SH-SY5Y (cell line): ENCODE results near the gene RND3.

Source experiments
- GATA2 ChIP-seq: IDR thresholded peaks from 2 replicates; pipeline ENCODE4 v1.6.1; 2011; ENCODE audit warnings: mild to moderate bottlenecking, low read depth, low read length
- GATA3 ChIP-seq: IDR thresholded peaks from 2 replicates; pipeline ENCODE4 v1.6.1; 2011; ENCODE audit warnings: low read depth, mild to moderate bottlenecking, low read length, moderate library complexity

RND3 gene

DNA sequence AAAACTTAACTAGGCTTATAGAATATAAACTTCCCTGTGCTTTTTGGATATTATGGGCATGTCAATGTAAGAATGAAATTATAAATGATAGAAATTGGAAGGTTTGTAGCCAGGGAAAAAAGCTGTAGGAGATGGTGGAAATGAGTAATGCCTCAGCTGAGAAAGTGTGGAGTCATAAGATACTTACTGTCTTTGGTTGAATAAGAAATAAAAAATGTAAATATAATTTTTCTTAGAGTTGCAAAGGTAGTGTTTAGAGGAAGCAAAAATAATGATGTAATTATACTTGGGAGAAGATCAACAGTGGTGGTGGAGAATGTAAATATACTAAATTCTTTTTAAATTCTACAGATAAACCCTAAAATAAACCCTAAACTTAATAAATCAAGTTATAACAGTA lies 26.2 kb upstream of the RND3 start:
- TF ChIP-seq GATA2 = no peak
- no peak for TF ChIP-seq GATA3

DNA sequence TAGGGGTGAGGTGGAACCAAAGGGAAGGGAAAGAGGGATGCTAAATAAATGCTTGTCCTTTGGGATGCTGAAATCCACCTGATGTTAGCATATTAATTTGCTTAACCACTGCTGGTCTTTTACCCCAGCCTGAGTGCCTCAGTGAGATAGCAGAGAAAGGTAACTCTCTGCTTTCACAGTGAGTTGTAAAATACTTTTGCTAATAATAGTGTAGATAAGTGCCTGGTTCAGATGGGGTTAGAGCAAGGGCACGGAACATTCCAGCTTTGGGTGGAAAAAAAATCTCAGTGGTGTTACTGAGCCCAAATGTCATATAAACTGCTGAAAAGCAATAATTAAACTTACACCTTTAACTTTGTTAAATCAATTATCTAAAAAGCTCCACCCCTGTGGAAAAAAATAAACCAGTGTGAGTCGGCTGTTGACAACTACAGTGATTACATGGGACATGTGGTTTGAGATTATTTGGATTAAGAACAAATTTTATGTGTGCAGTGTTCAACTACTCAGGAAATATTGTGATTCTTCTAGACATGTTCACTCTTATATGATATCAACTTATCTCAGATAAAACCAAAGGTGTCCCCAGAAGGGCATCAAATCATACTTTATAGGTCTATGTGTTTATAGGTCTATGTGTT lies 21.1 kb upstream of the RND3 start:
- TF ChIP-seq GATA2 (no peak), GATA3 (no peak)

DNA sequence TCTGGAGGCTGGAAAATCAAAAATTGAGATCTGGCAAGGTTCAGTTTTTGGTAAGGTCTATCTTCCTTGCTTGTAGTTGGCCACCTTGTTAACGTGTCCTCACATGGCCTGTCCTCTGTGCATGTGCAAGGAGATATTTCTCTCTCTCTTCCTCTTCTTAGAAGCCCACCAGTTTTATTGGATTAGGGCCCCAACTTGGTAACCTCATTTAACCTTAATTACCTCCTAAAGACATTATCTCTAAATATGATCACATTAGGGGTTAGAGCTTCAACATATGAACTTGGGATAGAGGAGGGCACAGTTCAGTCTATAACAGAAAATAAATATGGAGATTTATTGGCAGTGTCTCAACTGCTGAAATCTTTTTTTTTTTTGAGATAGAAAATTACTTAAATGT lies 19.6 kb upstream of the RND3 start:
- TF ChIP-seq GATA2 = no peak
- no peak for TF ChIP-seq GATA3

DNA sequence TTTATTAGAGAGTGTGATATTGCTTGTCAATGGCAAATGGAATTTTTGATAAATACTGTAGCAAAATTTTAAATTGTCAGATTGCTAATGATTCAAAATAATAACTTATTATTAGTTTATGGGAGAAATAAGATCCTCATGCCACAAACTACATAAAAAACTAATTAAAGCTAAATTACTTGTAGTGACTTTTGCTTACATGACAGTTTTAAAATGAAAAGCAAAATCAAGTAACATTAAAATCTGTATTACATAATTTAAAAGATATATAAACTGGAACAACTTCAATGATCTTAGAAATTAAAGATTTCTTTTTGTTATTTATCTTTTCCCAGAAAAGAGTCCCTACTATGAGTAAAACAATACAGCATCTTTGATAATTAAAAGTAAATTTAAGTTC lies 17.7 kb upstream of the RND3 start:
- no peak for TF ChIP-seq GATA2

DNA sequence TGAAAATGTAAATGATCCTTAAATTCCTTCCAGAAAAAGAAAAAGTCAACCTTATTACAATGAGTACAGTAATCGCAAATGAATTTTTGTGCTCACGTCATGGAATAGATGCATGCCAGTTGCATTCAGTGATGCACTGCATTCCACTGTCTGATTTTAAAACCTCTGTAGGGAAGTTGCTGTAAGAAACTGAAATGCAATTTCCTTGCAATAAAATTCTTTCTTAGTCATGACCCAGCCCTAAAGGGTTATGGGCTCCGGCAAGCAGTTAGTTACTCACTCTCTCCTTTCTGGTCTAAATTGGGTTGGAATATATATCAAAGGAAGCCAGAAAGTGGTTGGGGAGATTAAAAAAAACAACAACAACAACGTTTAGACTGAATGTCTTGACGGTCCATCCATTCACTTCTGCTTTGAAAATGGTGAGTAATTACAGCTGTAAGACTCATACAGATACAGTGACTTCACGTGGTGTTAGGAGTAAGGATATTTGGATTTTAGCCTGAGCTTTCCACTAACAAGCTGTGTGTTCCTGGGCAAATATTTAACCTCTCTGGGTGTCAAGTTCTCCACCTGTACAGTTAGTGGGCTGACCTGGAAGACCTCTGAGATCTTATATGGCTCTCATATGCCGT lies 8.6 kb upstream of the RND3 start:
- TF ChIP-seq GATA2 (no peak), GATA3 (no peak)

DNA sequence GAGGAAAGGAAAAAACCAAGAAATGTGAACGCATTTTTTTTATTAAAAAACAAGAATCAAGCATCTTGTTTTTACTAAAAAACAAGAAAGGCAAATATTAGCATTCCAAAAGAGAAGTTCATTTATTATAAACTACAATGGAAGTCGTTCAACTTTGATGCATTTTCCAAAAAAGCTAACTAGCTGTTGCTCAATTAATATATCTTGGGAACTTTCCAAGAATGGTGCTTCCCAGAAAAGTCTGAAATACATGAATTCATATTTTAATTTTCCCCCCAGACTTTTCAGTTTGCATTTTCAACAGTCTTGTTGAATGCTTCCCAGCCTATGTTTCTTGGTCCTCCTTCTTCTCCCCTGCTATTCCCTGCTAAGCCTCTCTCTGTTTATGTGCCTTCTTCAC lies 7.5 kb upstream of the RND3 start:
- no peak for TF ChIP-seq GATA3
- TF ChIP-seq GATA2 = no peak

DNA sequence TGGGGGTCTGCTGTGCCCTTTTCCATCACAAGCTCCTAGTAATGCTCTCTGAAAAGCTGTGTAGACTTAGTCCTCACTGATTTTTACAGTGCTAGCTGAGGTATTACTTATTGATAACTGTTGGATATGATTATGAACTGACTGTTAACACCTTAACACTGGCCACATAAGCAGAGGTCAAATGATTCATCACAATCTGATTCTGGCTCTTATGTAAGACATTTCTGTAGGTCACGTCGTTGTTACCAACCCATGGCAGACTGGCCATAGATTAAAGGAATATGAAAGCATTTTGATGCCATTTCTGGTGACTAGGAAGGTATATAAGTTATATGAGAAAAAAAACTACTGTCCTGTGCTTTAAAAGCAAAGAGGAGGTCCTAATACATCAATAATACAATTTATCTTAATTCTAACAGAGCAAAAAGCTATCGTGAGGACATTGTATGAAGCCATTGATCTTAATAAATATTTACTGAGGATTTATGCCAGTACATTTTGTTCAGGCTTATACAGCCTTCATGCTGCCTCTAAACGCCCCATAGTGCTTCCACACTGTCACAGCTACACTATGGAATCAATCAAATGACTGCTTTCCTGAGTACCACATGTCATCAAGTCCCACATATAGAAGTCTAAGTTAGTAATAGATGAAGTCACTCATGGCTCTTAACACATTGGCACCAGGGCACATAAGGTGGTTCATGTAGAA lies 6.9 kb upstream of the RND3 start:
- TF ChIP-seq GATA3 (no peak), GATA2 (no peak)

DNA sequence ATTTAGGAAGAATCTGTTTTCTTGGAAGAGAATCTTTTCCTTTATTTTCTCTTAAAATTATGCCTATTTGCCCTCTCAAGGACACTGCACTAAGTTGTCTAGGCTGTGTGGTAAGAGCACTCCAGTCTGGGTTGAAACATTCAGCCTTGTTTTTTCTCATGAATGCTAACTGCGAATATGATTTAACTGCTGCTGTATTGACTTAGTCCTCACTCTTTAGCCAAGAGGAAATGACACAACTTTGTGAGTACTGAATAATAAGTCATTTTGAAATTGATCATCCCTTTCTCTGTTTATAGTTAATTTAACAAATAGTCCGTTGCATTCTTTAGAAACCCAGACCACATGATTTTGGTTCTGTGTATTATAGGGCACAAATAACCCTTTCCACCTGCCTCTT lies 4.5 kb upstream of the RND3 start:
- no peak for TF ChIP-seq GATA2
- TF ChIP-seq GATA3 = no peak

DNA sequence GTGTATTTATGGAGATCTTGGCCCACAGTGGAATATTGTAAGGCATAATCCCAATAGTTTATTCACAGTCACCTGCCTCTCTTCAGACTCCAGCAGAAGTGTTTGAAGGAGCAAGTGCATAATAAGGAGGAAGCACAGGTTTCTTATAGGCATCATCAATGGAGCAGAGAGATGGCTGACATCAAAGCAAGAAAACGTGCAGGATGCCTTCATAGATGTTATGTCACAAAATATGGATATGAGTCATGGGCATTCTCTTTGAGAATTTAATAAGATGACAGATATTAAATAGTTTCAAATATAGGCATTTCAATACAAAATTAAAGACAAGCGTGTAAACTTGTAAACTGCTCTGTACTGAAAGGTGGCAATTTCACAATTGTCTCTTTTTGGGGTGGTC lies 4.0 kb upstream of the RND3 start:
- TF ChIP-seq GATA3 (no peak), GATA2 (no peak)

DNA sequence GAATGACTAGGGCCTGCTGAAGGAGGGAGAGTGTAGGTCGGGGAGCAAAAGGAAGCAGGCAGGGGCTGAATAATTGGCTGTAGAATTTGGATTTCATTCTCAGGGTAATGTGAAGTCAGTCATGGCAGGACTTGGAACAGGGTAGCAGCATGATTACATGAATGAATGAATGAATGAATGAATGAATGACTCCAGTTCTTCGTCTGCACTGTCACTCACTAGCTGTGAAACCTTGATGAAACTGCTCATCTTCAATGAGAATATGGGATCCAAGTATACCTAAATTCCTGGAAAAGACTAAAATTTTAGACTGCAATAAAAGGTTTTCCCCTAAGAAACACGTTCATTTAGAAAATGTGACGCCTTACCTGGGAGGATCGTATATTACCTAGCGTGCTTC lies 3.0 kb upstream of the RND3 start:
- TF ChIP-seq GATA3 = no peak
- no peak for TF ChIP-seq GATA2

DNA sequence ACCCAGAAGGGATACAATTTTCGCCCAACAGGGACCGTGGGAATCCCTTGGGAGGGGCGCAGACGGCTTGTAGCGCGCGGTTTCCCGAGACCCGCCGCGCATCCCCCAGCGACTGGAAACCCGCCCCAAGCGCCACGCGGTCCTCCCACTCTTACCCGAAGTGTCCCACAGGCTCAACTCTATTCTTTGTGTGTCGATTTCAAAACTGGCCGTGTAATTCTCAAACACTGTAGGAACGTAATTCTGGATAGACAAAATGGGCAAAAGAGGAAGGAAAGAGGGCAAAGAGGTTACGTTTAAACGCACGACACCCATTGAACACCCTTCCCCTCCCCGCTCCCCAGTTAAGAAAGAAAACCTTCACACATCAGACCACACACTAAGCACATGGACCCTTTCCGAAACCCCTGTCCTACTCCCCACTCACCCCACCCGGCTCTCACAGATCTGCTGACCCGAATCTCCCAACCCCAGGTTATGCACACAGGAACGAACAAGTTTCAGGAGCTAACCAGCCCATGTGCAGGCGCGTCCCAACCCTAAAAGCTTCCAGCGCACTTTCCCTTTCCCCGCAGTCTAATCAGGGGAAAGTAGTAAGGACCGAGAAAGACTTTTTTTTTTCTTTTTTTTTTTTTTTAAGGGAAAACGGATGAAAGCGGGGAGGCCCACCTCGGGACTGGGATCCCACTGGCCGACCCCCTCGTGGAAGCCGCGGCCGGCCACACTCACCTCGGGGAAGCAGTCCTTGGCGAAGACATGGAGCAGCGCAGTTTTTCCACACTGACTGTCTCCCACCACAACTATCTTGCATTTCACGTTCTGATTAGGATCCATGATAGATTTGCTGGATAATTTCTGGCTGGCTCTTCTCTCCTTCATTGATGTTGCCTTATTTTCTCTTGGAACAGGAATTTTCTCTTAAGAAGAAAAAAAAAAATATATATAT lies 655 bp downstream of the RND3 start:
- TF ChIP-seq GATA3 (no peak), GATA2 (no peak; the same call in 1 of the 2 replicates)

DNA sequence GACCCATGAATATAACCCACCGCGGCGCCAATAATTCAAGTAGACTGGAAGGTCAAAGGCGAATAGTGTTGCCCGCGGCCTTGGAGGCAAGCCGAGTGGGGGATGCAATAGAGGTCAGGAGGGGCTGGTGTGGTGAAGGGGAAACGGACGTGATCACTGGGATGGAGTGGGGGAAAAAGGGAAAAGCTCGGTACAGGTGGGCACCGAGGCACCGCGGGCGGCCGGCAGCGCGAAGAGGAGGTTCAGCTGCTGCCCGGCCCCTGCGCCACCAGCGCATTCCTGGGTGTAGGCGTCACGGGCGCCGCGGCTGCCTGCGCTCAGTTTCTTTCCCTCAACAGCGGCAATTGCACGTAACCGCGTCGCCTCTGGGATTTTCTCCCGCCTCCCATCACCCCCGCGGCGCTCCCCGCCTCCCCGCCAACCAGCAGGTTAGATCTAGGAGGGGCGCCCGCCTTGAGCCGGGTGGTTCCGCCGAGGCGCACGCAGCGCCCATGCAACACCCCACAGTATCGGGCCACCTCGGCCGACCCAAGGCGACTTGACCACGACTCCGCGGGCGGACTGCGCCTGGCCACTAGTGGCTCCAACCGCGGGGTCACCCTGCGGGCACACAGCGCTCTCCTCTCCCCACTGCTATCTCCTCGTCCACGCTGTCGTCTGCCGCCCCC lies 1.5 kb downstream of the RND3 start:
- TF ChIP-seq GATA2 (no peak), GATA3 (no peak)

DNA sequence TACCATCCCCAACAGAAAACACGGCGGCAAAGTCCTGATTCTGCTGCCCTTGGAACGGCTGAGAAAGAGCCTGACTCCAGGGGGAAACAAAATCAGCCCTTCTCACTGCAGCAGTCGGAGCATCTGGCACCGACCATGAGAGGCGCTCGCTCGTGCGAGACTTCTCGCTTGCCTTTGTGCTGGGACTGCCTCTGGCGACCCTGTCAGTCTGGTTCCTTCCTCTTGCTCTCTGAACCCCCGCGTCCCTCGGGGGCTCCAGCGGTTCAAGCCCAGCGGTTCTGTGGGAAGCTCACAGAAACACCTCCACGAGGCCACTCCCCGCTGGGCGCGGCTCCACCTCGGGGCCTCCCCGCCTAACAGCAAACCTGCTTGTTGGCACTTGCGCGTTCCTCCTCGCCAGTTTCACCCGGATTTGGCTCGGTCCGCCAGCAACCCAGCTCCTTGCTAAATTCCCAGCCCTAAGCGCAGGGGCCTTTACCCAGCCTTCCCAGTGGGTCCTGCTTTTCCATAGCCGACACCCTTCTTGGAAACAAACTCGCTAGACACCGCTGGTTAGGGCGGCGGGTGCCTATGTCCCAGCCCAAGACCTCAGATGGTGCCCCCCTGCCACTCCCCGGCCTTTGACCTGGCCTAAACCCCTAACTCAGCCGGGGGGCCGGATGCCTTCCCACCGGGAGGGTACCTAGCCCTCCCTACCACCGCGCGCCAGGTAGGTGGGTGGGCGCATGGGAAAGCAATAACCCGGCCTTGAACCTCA lies 2.2 kb downstream of the RND3 start:
- TF ChIP-seq GATA3 = no peak
- no peak for TF ChIP-seq GATA2

DNA sequence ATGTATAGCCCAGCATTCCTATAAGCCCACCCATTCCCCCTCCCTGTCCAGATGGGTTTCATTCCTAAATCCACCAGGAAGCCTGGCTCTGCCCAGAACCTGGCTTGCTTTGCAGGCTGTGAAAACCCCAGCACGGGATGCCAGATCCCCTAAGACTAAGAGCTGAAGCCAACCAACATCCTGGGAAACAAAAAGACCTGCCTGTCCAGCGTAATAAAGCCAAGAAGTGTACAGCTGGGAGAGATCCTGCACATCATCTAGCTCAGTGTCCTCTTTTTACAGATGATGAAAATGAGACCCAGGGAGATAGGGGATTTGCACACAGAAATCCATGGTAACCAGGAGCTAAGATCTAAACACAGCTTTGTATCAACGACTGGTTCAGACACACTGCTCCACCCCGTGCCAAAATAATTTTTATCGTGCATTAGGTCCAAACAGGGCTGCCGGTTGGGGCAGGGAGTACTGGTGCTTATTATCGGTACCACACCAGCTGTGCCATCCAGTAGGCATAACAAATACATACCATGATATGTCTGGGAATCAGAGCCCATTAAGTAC lies 2.9 kb downstream of the RND3 start:
- no peak for TF ChIP-seq GATA3
- TF ChIP-seq GATA2 = no peak
